OCI-LY3 (cell line): ENCODE results near the gene IPO11.

Experiments
- H2AFZ ChIP-seq: fragments of 200-600, 300-600 bp; shearing (Covaris generic); 2 replicates; pipeline ENCODE4 v1.6.0; 2014; ENCODE audit warnings: antibody characterized with exemption, low read depth, low read length
- H3K27ac ChIP-seq: fragments of 200-600, 300-600 bp; sonication (generic); 2 replicates; pipeline ENCODE4 v1.5.1; 2014; ENCODE audit warnings: mild to moderate bottlenecking, low read length, moderate library complexity, mixed read lengths
- H3K27me3 ChIP-seq: fragments of 200-600, 300-600 bp; sonication (generic); 2 replicates; pipeline ENCODE4 v1.6.1; 2014; ENCODE audit warnings: low read depth, low read length, mixed read lengths
- H3K36me3 ChIP-seq: fragments of 200-600, 300-600 bp; sonication (generic); replicated peaks from 2 replicates; pipeline ENCODE3; 2014; ENCODE audit warnings: low read depth, low read length, mixed read lengths
- H3K4me1 ChIP-seq: fragments of 300-600, 200-600 bp; sonication (generic); 2 replicates; pipeline ENCODE4 v1.6.1; 2014; ENCODE audit warnings: low read length, mixed read lengths
- H3K4me2 ChIP-seq: fragments of 200-600, 300-600 bp; sonication (generic); 2 replicates; pipeline ENCODE4 v1.6.1; 2014; ENCODE audit warnings: low read length, mixed read lengths
- H3K4me3 ChIP-seq: fragments of 300-600, 200-600 bp; sonication (generic); 2 replicates; pipeline ENCODE4 v1.5.1; 2014; ENCODE audit warnings: antibody characterized with exemption, mild to moderate bottlenecking, low read length, moderate library complexity
- H3K79me2 ChIP-seq: fragments of 300-600, 200-600 bp; shearing (Covaris generic); 2 replicates; pipeline ENCODE4 v1.6.1; 2014; ENCODE audit warnings: mild to moderate bottlenecking, low read length, mixed read lengths
- H3K9ac ChIP-seq: fragments of 300-600, 200-600 bp; shearing (Covaris generic); 2 replicates; pipeline ENCODE4 v1.6.0; 2014; ENCODE audit warnings: mild to moderate bottlenecking, low read length, moderate library complexity
- H3K9me3 ChIP-seq: fragments of 200-600, 300-600 bp; shearing (Covaris generic); 2 replicates; pipeline ENCODE4 v1.6.1; 2014; ENCODE audit warnings: low read length, mixed read lengths; ENCODE audit not compliant: insufficient read depth
- H4K20me1 ChIP-seq: fragments of 200-600, 300-600 bp; sonication (generic); 2 replicates; pipeline ENCODE4 v1.6.1; 2016; ENCODE audit warnings: low read length, mixed read lengths; ENCODE audit not compliant: insufficient read depth
- EZH2phosphoT487 ChIP-seq: fragments of 200-600 bp; shearing (Covaris generic); IDR thresholded peaks from 2 replicates; pipeline ENCODE4 v1.6.1; 2018; ENCODE audit warnings: antibody characterized with exemption, mixed run types, low read depth
- TF ChIP-seq, protein P1 (sequence below): fragments of 200-600, 300-600 bp; sonication (generic); IDR thresholded peaks from 2 replicates; pipeline ENCODE4 v1.5.1; 2014; ENCODE audit warnings: antibody characterized with exemption, low read length, low read depth

Gene IPO11

DNA sequence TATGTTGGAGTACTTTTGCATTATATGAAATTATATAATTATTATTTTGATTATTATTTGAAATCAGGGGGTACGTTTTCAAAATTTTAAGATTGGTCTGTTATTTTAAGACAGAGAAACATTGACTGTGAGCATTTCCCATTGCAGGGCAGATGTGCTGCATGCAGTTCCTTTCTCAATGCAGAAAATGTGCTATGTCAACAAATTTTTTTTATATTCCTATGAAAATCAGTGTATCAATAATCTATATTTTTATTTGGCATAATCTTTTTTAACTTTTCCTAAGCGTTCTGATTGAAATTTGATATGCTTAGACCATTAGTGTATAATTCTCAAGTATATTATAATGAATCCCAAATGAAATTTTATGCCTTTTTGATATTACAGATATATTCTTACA is 124.2 kb downstream of the IPO11 start:
- H3K4me2 ChIP-seq: no peak overlapping the region

DNA sequence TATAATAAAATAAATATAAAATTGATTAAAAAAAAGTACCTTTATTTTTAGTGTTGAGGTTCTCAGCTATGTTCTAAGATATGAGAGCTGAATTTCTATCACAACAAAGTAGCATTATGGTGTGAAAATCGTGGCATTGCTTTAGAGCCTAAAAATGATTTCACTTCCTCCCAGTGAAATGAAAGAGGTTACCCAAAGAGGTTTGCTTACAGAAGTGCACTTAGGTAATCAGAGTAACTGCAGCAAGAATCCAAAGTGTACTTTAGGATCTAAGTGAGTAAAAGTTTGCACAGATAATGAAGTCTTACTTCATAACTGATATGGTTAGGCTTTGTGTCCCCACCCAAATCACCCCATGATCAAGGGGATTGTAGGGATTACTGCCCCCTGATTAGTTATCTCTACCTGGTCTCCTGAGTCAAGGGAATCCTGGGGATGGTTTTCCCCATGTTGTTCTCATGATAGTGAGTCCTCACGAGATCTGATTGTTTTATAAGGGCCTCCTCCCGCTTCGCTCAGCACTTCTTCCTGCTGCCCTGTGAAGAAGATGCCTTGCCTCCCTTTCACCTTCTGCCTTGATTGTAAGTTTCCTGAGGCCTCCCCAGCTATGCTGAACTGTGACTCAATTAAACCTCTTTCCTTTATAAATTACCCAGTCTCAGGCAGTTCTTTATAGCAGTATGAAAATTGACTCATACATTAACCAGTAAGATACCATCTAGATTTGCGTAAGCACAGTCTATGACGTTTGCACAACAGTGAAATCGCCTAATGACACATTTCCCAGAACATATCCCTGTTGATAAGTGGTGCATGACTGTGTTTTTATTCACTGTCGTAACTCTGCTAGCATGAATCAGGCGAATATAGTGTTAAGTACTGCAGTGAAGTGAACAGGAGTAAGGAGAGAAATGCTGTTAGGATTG is 125.7 kb downstream of the IPO11 start:
- H3K4me1 ChIP-seq: peaks cover 3% of the 10 kb centered on the region; the same call in 1 of the 2 replicates
- no peaks in the 10 kb centered on the region for H4K20me1 ChIP-seq
- no peak overlapping the region for H2AFZ ChIP-seq
- H3K27me3 ChIP-seq: no peaks in the 10 kb centered on the region
- no peak overlapping the region for H3K4me2 ChIP-seq
- H3K36me3 ChIP-seq: no peaks in the 10 kb centered on the region
- H3K27ac ChIP-seq: no peak overlapping the region
- no peak overlapping the region for H3K4me3 ChIP-seq
- H3K79me2 ChIP-seq: no peaks in the 10 kb centered on the region
- TF ChIP-seq, protein P1, sequence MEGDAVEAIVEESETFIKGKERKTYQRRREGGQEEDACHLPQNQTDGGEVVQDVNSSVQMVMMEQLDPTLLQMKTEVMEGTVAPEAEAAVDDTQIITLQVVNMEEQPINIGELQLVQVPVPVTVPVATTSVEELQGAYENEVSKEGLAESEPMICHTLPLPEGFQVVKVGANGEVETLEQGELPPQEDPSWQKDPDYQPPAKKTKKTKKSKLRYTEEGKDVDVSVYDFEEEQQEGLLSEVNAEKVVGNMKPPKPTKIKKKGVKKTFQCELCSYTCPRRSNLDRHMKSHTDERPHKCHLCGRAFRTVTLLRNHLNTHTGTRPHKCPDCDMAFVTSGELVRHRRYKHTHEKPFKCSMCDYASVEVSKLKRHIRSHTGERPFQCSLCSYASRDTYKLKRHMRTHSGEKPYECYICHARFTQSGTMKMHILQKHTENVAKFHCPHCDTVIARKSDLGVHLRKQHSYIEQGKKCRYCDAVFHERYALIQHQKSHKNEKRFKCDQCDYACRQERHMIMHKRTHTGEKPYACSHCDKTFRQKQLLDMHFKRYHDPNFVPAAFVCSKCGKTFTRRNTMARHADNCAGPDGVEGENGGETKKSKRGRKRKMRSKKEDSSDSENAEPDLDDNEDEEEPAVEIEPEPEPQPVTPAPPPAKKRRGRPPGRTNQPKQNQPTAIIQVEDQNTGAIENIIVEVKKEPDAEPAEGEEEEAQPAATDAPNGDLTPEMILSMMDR: no peak
- no peak for TF ChIP-seq EZH2phosphoT487
- no peak overlapping the region for H3K9ac ChIP-seq
- no peaks in the 10 kb centered on the region for H3K9me3 ChIP-seq

More for the DNA sequence above, 124.2 kb downstream of the IPO11 start:
- Histone ChIP-seq H3K4me1 (peaks cover 3% of the 10 kb centered on the region; the same call in 1 of the 2 replicates), H3K4me3 (no peak overlapping the region), H3K27ac (no peak overlapping the region), H2AFZ (no peak overlapping the region), H3K36me3 (no peaks in the 10 kb centered on the region), H3K27me3 (no peaks in the 10 kb centered on the region), H3K9me3 (no peaks in the 10 kb centered on the region), H3K79me2 (no peaks in the 10 kb centered on the region), H4K20me1 (no peaks in the 10 kb centered on the region), H3K9ac (no peak overlapping the region)
- TF ChIP-seq, protein P1: no peak
- TF ChIP-seq EZH2phosphoT487: no peak

DNA sequence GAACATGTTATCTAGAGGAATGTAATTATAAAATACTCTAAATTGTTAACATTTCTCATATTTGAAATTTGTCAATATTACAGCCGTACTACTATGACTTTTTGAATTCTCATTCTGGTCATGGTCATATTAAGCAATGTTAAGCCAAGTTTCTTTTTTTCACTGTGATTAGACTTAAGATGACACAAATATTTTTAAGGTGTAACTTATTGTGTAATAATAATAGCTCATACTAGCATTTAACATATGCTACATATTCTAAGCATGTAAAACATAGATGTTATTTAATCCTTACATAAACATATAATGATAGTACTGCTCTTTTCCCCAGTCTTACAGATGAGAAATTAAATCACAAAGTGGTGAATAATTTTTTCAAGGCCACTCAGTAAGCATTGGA is 130.2 kb downstream of the IPO11 start:
- TF ChIP-seq, protein P1: no peak
- TF ChIP-seq EZH2phosphoT487: no peak
- Histone ChIP-seq H4K20me1 (no peaks in the 10 kb centered on the region), H3K9ac (no peak overlapping the region), H2AFZ (no peak overlapping the region), H3K9me3 (no peaks in the 10 kb centered on the region), H3K36me3 (no peaks in the 10 kb centered on the region), H3K27me3 (no peaks in the 10 kb centered on the region), H3K4me1 (peaks cover 6% of the 10 kb centered on the region), H3K4me2 (no peak overlapping the region), H3K27ac (no peak overlapping the region), H3K79me2 (no peaks in the 10 kb centered on the region), H3K4me3 (no peak overlapping the region)

DNA sequence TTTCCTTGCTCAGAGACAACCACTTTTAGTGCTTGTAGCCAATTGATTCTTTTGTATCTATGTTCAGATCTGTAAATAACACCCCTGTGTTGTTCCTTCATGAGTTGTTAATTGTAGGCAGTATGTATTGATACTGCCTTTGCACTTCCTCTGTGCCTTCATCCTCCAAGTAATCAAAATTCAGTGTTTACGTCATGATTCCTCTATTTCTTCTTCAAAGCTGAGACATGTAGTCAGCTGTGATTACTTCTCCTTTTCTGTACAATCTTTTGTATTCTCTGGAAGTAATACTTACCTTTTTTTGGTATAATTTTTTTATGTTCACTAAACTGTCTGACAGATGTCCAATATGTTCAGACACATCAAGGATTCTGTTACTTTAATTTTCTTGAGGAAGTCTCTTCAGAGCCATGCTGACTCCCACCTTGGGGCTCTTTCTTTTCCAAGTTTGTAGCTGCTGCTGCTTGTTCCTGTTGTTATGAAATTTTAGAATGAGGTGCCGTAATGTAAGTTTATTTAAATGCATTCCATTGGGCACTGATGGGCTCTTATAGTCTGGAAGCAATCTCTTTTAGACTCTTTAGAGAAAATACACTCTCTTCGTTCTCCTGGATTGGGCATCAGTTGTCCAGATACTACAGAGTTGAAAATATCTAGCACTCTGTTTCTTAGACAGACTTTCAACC is 135.5 kb downstream of the IPO11 start:
- H3K9ac ChIP-seq: no peak overlapping the region
- no peaks in the 10 kb centered on the region for H3K36me3 ChIP-seq
- TF ChIP-seq EZH2phosphoT487: no peak
- TF ChIP-seq, protein P1: no peak
- peaks cover 10% of the 10 kb centered on the region for H3K4me1 ChIP-seq
- no peak overlapping the region for H3K4me3 ChIP-seq
- no peak overlapping the region for H2AFZ ChIP-seq
- no peaks in the 10 kb centered on the region for H3K27me3 ChIP-seq
- no peaks in the 10 kb centered on the region for H4K20me1 ChIP-seq
- H3K79me2 ChIP-seq: no peaks in the 10 kb centered on the region
- no peak overlapping the region for H3K27ac ChIP-seq
- H3K4me2 ChIP-seq: no peak overlapping the region
- no peaks in the 10 kb centered on the region for H3K9me3 ChIP-seq
